OCI-LY1 (cell line): ENCODE results near the gene PRRC2B.
A peak's percentile ranks its signal among the peaks of the same experiment; 100 is the strongest.

Experiments
- EZH2 ChIP-seq: fragments of 200-600 bp; sonication (generic), shearing (Covaris generic); IDR thresholded peaks from 2 replicates; pipeline ENCODE4 v1.8.0; 2017; ENCODE audit warnings: borderline replicate concordance, mixed run types, mild to moderate bottlenecking, antibody characterized with exemption, low read length, moderate library complexity, mixed read lengths
- TF ChIP-seq, protein P1 (sequence below): fragments of 200-600 bp; sonication (generic), shearing (Covaris generic); IDR thresholded peaks from 2 replicates; pipeline ENCODE4 v1.5.1; 2017; ENCODE audit warnings: mild to moderate bottlenecking, antibody characterized with exemption, low read length, moderate library complexity, mixed read lengths

DNA sequence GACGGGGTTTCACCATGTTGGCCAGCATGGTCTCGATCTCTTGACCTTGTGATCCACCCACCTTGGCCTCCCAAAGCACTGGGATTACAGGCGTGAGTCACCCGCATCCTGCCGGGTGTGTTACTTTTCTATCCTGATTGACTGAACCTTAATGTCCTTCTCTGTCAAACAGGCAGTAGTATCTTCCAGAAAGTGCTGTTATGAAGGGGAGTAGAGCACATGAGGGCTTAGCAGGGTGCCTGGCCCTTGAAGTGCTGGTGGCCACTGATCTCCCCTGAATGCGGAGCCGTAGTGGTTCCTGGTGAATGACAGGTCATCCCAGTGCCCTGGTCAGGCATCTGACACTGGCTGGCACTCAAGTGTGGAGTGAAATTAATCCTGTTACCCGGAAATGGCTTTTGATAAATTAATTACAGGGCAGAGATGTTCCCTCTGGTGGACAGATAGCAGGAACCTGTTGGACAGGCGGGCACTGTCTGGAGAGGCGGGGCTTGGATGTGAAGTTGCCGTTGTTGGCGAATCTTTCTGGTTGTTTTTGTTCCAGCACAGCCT is 28.4 kb downstream of the PRRC2B start:
- TF ChIP-seq, protein P1, sequence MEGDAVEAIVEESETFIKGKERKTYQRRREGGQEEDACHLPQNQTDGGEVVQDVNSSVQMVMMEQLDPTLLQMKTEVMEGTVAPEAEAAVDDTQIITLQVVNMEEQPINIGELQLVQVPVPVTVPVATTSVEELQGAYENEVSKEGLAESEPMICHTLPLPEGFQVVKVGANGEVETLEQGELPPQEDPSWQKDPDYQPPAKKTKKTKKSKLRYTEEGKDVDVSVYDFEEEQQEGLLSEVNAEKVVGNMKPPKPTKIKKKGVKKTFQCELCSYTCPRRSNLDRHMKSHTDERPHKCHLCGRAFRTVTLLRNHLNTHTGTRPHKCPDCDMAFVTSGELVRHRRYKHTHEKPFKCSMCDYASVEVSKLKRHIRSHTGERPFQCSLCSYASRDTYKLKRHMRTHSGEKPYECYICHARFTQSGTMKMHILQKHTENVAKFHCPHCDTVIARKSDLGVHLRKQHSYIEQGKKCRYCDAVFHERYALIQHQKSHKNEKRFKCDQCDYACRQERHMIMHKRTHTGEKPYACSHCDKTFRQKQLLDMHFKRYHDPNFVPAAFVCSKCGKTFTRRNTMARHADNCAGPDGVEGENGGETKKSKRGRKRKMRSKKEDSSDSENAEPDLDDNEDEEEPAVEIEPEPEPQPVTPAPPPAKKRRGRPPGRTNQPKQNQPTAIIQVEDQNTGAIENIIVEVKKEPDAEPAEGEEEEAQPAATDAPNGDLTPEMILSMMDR: peak; percentile 8; the same call in 1 of the 2 replicates
- no peak for TF ChIP-seq EZH2
